ENCODE data around the gene HLA-DRB1.
"Not testable (repeated sequence)": the region's sequence is repeated elsewhere in the genome, so short reads cannot be mapped to it uniquely, and the experiment has no call there.

The HLA-DRB1 gene

DNA sequence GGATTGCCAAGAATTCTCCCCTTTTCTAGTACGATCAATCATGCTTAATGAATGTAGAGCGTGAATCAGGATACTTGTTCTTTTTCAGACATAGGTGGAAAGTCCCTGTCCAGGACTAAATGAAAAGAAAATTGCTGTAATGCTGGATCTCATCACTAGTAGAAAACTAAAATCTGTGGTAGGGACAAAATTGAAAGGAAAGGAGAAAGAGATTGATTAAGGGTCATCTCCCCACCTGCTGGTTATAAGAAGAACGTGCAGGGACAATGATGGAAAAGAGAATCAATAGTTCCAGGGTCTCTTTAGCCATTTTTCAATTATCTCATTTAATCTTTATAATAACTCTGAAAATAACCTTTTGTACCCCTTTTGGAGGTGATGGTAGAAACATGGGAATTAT is 18.7 kb upstream of the HLA-DRB1 start:
- DNase-seq: no peak

DNA sequence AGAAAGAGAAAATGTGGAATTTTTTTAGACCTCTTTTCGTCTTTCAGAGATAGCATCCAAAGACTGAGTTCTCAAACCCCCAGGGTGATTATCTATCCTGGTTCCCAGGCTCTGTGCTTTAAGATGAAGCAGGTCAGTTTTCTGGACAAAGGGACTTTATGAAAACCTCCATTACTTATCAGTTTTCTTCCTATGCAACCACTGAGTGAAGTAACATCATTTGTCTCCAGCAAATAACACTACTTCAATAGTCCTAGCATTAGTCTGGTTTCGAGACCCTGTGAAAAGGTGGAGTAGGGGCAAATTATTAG is 18.3 kb upstream of the HLA-DRB1 start:
- DNase-seq: no peak

DNA sequence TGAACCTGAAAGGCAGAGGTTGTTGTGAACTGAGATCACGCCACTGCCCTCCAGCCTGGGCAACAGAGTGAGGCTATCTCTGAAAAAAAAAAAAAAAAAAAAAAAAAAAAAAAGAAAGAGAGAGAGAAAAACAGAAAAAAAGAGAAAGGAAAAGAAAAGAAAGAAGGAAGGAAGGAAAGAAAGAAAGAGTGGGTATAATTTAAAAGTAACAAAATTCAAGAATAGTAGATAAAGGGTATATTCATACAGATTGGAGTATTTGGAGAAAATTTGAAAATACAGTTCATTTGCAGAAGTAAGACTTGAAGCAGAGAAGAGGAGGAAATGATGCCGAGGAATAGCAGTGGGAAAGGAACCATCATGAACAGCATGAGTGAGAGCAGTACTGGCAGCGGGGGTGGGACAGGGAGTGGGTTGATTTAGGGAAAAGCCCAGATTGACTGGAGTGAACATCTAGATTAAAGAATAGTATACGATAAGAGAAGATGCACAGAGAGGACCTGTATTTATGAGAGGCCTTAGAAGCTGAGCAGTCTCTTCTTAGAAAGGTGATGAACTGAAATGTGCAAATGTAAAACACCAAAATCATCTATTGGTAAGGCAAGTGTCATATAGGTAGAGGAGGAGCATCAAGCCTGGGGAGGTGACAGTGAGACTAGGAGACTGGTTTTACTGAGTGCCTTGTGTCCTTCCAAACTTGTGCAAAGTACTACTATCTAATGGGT is 17.8 kb upstream of the HLA-DRB1 start:
- no peak for DNase-seq

DNA sequence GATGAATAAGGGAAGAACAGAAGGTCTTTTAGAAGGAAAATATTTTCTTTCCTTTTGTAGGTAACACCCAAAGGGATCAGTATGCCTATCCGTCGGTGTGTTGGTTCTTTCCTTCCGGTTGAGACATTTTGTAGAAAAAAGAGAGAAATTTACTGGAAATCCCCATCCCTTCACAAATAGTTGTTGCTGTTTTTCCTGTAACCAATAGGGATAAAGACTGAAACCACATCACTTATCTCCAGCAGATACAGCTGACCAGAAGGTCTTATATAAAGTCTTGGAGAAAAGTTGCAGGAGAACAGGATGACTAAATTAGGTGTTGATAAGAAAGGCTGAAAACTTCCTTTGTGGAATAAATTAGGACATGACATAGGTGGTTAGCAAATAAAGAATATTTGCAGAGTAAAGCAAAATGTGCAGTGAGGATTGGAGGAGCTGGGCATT is 14.8 kb upstream of the HLA-DRB1 start:
- no peak for DNase-seq

DNA sequence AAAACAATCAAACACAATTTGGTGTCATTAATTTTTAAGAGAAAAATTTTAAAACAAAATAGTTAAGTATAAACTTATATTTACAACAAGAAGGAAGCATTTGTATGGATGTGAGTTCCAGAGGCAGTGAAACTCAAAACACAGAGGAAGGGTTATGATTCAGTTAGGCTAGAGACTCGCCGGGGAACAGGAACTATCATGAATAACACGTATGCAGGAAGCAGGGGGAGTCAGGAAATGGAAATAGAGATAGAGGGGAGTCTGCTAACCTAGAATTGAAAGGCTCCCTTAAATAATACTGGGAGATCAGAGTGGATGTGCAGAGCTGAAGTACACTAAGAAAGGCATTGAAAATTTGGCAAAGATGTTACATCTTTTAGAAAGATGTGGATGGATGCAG is 14.2 kb upstream of the HLA-DRB1 start:
- DNase-seq: no peak

DNA sequence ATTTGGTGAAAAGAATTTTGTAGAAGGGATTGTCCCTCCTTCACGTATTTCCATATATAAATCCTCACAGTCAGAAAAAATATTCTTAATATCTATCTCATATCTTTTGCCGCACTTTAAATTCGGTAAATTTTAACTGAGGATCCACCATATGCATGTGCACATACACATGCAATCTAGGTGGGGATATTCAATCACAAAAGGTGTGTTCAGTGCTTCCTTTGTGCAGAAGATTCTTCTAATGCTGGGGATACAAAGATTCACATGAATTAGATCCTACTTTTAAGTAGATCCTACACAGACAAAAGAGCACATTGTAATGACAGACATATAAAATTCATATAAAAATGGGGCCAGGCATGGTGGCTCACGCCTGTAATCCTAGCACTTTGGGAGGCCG is 13.6 kb upstream of the HLA-DRB1 start:
- DNase-seq: no peak

DNA sequence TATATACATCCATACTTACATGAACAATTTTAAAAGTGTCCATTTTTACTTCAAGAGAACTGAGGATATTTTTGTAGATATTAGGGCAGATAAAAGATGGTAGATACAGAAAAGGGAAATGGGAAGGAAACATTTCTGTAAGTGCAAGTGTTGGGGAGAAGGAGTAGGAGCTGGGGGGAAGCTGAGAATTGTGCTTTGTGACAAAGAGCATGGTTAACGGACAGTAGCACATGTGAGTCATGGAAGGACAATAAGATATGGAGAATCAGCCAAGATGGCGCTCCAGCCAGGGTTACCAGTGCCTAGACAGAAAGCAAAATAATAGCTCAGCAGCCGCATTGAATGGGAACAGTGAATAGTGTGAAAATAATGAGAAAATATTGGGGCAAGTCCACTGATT is 12.7 kb upstream of the HLA-DRB1 start:
- no peak for DNase-seq

DNA sequence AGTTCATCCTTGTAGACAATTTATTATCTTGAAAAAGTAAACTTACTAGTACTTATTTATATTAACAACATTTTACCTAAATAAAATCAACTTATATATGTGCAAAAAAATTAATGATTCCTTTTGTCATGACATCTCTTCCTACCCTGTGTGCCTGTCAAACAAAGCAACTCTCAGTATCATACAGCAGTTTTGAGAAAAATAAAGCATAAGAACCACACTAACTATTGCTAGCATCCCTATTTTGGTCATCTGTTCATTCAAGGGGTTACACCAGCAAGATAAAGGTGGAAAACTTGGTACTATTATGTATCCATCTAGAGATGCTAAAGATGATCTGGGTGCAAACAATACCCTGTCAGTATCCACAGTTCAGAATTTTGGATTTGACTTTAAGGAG is 7.4 kb upstream of the HLA-DRB1 start:
- no peak for DNase-seq

DNA sequence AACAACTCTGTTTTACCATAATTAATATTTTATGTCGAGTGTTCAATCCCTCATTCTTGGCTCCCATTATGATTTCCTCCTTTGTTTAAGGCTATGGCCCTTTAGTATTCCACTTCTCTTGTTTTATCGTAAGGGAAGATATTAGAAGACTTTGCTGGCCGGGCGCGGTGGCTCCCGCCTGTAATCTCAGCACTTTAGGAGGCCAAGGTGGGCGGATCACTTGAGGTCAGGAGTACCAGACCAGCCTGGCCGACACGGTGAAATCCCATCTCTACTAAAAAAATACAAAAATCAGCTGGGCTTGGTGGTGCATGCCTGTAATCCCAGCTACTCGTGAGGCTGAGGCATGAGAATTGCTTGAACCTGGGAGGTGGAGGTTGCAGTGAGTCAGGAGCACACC is 1.1 kb upstream of the HLA-DRB1 start:
- not testable (repeated sequence) for DNase-seq

DNA sequence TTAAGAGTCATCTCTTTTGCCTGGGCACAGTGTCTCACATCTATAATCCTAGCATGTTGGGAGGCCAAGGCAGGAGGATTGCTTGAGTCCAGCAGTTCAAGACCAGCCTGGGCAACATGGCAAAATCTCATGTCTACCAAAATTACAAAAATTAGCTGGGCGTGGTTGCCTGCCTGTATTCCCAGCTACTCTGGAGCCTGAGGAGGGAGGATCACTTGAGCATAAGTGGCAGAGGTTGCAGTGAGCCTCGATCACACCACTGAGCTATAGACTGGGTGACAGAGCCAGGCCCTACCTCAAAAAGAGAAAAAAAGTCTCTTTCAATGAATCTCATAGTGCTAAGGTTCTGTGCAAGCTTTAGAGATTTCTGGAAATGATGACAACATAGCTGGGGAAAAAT is 1.5 kb downstream of the HLA-DRB1 start:
- DNase-seq: no peak

DNA sequence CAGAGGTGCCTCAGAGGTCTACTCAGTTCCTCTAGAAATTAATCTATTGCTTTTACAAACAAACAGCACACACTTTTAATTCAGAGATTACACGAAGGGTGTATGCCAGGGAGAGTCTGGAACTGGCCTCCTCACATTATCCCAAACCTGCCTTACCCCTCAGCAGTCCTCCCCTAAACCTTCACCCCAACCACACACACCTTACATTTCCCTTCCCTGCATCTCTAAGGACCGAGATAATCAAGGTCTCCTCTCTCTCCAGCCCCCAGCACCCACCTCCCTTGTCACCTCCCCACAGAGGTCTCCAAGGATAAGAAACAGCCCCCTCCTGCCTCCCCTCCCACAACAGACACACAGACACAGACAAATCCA is 6.1 kb downstream of the HLA-DRB1 start:
- DNase-seq: no peak

DNA sequence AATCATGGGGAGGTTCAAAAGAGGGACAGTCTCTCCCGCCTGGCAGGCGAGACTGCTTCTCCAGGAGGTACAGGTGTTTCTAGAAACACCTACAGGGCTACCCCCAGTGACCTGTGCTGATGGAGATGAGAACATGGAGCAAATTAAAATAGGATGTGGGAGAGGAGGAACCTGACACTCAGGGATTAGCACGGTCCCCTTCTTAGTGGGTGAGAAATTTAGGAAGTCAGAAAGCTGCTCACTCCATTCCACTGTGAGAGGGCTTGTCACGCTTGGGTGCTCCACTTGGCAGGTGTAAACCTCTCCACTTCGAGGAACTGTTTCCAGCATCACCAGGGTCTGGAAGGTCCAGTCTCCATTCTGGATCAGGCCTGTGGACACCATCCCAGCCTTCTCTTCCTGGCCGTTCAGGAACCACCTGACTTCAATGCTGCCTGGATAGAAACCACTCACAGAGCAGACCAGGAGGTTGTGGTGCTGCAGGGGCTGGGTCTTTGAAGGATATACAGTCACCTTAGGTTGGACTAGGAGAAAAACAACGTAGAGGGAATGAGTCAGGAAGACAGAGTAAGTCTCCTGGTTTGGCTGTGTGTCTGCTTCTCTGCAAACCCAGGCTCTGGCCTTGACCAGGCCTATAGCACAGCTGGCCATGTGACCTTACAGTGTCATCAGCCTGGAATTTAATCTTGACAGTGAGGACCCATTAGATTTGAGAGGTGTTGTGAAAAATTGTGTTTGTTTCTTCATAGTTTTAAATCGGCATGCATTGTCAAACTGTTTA is 8.1 kb downstream of the HLA-DRB1 start:
- no peak for DNase-seq

DNA sequence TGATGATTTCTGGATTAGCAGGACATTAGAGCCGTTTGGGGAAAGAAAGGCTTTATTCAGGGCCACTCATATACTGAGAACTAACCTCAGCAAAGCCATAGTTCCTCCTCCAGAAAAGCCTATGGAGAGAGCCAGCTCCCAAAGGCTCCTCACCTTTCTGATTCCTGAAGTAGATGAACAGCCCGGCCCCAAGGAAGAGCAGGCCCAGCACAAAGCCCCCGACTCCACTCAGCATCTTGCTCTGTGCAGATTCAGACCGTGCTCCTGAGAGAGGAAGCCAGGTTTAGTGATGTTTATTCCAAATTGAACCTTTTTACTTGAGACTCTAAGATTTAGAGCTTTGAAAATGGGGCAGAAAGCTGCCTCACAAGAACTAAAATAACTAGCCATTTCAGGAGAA is 9.1 kb downstream of the HLA-DRB1 start:
- no peak for DNase-seq

DNA sequence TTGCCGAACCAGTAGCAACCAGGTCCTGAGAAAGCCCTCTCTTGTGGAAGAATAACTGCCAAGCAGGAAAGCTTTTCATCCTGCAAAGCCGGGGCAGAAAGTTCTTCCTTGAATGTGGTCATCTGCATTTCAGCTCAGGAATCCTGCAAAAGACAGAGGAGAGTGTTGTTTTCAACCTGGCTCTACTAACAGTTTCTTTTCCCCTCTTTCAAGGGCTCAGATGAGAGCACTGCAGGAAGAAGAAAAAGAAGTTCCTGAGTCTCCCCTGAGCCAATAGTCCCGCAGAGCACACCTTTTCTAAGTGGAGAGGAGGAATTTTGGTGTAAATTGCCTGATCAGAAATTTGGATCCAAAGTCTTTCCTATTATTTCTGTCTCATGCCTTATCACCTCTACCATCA is 10.7 kb downstream of the HLA-DRB1 start:
- DNase-seq: no peak

DNA sequence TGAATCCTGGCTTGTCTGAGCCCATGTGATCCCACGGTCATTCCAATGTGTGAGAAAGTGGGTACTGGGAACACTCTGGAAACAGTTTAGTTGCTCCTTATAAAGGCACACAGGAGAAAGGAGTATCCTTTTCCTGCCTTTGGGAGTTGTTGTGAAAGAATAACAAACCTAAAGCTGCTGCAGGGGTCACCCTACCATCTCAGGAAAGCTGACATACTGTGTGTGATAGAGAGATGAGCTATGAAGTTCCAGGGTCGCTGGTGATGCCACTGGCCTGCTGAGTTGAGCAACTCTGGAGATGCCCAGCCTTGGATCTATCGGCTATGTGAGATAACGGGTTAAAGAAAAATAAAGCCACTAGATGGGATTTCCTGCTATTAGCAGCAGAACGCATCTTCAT is 12.2 kb downstream of the HLA-DRB1 start:
- DNase-seq: not testable (repeated sequence)

DNA sequence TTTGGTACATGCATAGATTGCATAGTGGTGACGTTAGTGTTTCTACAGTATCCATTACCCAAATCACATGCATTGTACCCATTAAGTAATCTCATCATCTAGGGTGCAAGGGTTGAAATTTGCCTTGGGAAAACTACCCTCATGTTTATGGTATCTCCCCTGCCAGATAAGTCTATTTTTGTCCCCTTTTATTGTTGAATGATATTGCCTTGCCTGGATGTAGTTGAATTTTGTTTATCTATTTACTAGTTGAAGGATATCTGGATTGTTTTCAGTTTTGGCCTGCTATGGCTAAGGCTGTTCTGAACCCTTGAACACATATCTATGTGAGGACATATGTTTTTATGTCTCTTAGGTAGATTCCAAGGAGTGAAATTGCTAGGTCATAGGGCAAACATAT is 13.4 kb downstream of the HLA-DRB1 start:
- no peak for DNase-seq

DNA sequence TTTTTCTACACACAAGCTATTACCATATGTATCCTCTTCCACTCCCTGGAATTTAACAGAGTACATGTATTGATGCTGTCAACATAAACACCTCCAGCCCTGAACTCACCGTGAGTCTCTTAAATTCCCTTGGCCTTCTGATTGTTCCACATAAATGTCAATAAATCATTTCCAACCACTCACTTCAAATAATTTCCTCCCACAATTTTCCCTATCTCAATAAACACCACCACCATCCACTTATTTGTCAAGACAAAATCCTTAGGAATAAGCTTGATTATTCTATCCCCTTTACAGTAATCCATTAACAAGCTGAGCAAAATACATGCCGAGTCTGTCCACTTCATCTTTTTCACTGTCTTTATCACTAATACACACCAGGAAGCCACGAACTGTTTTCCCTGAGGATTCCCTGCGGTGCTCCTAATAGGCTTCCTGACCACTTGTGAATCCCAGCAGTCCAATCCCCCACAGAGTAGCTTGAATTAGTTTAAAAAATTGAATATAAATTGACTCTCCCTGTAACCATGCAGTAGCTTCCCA is 19.2 kb downstream of the HLA-DRB1 start:
- DNase-seq: no peak

DNA sequence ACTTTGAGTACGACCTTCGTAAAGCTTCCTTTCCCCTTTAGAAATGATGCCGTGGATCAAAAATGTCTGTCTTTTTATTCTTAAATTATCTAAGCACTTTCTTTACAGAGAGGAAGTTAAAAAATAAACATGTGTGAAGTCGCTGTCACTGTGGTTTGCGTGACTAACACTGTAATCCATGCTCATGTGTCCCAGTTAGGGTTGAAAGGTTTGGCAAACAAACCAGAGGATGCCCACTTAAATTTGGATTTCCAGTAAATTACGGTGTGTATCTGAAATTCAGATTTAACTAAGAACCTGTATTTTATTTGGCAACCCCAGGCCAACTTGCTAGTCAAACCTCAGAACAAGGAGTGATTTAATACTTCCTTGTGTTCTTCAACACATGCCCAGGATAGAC is 21.1 kb downstream of the HLA-DRB1 start:
- DNase-seq: no peak

DNA sequence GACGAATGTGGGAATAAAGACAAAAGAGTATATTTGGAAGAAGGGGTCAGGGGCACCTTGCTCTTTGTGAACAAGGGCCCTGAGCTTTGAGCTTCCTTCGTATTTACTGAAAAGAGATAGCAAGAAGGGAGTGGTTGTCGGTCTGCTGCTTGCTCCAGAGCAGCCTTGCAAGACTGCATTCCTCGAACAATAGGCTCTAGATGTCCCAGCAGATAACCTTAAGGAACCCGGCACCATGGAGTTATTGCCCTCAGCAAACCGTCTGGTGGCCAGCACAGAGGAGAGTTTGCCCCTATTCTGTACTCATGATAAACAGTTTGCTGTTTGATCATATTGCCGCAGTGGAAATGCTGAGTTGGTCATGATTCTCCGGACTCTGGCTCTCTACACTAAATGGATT is 22.7 kb downstream of the HLA-DRB1 start:
- no peak for DNase-seq

DNA sequence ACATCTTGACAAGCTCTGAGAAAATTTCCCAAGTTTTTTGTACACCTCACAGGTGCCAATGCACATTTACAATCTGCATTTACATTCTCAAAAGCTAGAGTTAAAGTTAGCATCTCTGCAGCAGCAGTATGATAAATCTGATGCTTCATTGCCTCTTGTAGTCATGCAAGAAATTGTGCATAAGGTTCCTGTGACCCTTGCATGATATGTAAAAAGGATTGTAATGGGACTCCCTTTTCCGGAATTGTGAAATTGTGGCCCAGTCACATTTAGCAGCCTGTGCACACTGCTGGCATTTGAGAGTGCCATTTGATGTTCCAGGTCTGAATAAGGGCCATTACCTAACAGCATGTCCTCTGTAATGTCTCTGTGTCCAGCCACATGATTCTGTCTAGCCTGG is 24.1 kb downstream of the HLA-DRB1 start:
- DNase-seq: no peak

DNA sequence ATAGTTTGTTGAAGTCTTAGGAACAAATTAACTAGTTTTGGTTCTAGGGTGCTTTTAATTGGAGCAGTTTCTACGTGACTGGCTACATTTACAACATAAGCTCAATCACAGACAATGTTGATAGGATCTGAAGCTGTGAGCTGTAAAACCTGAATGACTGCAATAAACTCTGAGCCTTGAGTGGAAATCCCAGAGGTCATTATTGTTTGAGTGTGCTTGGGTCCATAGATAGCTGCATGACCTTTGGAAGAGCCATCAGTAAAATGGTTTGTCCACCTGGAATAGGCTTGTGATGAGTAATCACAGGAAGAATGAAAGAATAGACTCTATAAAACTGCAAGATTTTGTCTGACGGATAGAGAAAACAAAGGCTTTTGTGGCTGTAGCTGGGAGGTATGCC is 26.7 kb downstream of the HLA-DRB1 start:
- no peak for DNase-seq

DNA sequence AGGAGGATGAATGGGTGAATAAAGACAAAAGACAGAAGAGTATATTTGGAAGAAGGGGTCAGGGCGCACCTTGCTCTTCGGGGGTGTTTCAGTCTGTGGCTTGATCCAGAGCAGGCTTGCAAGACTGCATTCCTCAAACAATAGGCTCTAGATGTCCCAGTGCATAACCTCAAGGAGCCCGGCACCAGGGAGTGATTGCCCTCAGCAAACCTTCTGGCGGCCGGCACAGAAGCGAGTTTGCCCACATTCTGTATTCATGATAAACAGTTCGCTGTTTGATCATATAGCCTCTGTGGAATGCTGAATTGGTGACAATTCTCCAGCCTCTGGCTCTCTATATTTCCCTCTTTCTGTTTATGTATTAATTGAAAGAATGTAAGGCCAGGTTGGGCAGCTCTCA is 29.9 kb downstream of the HLA-DRB1 start:
- DNase-seq: no peak

DNA sequence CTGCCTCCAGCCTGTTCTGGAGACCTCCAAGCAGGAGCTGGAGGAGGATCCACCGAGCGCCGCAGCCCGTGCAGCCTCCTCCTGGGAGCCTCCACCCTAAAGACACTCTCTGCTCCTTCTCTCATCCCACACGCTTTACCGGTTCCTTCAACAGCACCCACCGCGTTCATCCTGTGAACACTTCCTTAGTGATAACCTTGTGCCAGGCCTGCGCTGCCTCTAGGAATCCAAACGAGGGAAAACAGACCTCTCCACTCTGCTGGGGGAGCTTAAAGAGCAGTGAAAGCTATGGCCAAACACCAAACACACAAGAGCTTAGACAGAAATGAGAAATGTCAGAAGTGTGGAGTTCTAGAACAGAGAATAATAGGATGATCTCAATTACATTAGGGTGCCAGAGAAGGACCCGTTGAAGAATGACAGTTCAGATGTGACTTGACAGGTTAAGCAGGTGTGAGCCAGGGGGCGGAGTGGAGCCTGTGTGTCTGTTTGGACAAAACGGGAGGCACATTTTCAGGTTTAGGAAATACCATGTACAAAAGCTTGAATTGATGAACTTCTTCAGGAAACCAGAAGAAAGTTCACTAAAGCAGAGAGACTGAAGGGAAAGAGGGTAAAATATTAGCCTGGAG is 31.1 kb downstream of the HLA-DRB1 start:
- no peak for DNase-seq
